Uterus (tissue), 2 donors: ENCODE data around the gene ZEB1.

Experiments used
- CTCF ChIP-seq, 4 experiments: fragments of 200-600 bp in 2 of 4; fragments of 450-650 bp in 2 of 4; sonication (generic) in 2 of 4; IDR thresholded peaks; one replicate each; pipeline ENCODE4 v1.5.1; 2016 to 2019; ENCODE audit warnings: antibody characterized with exemption in 4 of 4, mild to moderate bottlenecking in 2 of 4, moderate library complexity in 1 of 4
- POLR2A ChIP-seq, 2 donors: fragments of 450-650 bp; IDR thresholded peaks; one replicate each; pipeline ENCODE4 v1.6.1; 2016; ENCODE audit warnings: antibody characterized with exemption in 2 of 2, mild to moderate bottlenecking in 1 of 2, moderate library complexity in 1 of 2

GRCh38 chr10:31483546-31483945, 164.5 kb downstream of the ZEB1 start:
- TF ChIP-seq CTCF (IDR thresholded peaks at IDR 0.05) (no peak), POLR2A (IDR thresholded peaks at IDR 0.05) (no peak)
